GM18508 (cell line): ENCODE data around the gene CNPY1.

ENCODE experiments used
- ATAC-seq: cut with Tn5 transposase; IDR thresholded peaks from one replicate; pipeline ENCODE4 v1.9.1; 2021; ENCODE audit warnings: moderate number of reproducible peaks; ENCODE audit not compliant: insufficient read depth, unreplicated experiment

CNPY1 gene

GRCh38 chr7:155493744-155494538 is 52.4 kb downstream of the CNPY1 start:
- ATAC-seq = no peak

- no peak for ATAC-seq
Measured at GRCh38 chr7:155491812-155492211, 54.5 kb downstream of the CNPY1 start.

DNA sequence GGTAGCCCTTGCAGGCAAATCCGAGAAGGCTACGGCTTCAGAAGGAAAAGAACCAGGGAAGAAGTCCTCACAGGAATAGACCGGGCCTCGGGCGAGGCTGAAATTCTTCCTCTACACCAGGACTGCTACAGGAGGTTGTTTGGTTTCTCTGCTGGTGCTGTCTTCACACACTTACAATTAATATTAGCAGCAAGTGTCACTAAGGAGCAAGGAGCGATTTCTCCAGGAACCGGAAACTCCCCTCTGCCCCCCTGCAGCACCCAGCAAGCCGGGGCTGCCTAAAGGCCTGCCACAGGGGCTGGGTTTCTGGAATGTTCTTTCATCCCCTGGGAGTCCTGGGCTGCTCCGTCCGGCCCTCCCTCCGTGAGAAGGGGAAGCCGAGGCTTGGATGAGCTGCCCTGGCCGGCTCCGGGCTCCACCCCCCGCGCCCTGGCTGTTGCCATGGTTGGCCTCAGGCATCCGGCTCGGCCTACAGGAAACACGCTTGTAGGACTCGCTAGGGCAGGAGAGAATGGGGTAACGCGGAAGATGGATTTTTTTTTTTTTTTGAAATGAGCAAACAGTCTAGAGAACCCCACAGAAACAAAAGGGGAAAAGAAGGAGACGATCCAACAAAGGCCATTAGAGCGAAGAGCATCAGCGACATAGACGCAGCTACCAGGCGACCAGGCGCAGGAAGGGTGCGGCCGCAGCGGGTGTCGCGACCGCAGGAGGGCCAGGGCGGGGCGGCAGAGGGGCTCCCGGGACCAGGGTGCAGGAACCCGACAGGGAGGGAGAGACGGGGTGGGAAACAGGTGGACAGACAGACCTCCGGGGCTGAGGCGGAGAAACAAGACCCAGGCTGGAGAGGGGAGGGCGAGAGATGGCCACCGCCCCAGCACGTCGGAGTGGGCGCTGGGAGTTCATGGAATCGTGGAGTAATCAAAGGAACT is 55.4 kb downstream of the CNPY1 start:
- no peak for ATAC-seq

DNA sequence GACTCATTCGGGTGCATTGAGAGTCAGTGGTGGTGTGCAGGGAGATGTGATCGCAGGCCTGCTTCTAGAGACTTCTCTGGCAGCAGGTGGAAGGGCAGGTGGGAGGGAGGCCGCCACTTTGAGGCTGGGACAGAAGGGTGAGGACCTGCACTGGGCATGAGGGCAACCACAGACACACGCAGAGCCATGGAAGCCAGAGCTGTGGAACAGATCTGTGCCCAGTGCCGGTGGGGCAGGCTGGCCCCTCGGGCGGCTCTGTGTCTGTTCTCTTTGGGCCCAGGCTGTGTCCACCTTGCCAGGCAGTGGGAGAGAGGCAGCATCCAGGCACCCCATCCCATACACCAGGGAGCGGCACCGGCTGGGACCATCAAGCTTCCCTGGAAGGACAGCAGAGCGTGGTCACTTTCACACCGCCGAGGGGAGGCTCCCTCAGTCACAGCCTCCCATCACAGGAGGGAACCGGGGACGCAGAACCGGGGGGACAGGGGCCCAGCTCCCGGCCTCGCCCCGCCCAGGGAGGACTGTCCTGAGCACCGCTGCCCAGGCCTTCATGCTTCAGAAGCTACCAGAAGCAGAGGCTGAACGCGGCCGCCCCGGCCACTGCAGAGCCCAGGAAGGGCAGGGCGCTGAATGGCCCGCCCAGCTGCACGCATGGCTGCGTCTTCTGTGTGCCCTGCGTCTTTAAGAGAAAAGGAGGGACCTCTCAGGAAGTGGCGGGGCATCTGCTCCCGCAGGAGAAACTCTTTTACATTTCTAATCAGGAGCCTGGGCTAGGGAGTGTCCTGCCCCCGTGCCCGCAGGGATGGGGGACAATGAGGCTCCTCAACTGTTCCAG is 56.3 kb downstream of the CNPY1 start:
- ATAC-seq = no peak

- no peak for ATAC-seq
Measured at GRCh38 chr7:155489158-155489840, 57.1 kb downstream of the CNPY1 start.

- ATAC-seq = no peak
Measured at GRCh38 chr7:155488483-155489127, 57.8 kb downstream of the CNPY1 start.

GRCh38 chr7:155487509-155488482 is 58.6 kb downstream of the CNPY1 start:
- ATAC-seq = no peak

DNA sequence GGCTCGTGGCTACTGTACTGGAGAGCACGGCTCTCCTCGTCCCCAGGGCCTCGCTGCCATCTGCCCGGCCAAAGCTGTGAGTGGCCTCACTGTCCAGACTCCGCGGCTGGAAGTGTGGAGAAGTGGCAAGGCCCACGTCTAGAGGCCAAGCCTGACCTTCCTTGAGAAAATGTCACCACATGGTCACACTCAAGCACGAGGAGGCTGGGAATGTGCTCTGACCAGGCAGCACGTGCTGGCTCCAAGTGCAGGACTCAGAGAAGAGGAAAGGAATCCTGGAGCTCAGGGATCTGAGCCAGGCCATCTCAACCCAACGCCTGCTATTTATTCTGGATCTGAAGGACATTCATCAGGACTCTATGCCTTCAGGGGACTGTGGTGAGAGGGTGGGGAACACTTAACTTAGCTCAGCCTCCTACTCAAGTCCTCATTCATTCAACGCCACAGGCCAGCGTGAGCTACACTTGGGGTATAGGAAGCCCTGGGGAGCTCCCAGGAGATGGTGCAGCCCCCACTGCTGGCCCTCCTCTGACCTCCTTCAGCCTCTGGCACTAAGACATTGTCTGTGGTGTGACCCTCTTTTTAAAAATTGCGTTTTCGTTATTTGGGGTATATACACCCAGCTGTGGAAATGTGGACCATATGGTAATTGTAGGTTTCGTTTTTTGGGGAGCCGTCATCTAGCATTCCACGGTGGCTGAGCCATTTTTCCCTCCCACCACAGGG is 59.4 kb downstream of the CNPY1 start:
- ATAC-seq = no peak

DNA sequence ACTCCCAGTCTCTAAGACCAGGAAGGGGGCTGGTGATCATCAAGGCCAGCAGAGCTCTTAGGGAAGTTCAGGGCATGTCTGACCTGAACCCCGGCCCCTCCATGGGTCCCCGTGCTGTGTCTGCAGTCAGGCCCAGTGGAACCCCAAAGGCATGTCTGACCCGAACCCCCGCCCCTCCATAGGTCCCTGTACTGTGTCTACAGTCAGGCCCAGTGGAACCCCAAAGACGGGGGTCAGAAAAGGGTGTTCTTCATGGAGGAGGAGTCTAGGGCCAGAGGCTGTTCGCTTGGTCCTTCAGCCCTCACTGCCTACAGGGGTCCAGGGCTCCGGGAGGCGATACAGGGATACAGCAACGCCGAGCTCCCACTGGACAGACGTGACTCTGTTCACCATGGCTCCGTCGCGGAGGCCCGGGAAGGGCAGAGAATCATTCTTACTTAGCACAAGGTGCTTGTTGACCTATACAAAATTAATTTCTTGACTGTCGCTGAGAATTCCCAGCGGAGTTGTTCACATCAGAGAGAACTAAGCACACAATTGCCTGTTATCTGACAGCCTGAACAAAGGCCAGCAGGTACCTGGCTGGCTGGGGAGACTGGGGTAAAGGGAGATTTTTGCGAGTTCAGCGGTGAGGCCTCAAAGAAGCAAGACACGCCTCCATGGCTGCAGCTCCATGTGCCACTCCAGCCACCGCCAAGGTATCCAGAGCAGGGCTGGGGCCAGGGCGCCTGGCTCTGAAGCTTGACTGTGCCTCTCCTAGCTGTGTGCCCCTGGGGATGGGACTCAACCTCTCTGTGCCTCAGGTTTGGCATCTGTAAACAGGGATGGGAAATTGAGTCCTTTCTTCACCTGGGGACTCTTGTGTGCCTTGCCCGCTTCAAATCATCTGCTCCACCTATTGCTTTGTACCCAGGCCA is 61.6 kb downstream of the CNPY1 start:
- no peak for ATAC-seq

GRCh38 chr7:155483868-155484325 is 62.5 kb downstream of the CNPY1 start:
- no peak for ATAC-seq

GRCh38 chr7:155483245-155483644 is 63.1 kb downstream of the CNPY1 start:
- no peak for ATAC-seq

DNA sequence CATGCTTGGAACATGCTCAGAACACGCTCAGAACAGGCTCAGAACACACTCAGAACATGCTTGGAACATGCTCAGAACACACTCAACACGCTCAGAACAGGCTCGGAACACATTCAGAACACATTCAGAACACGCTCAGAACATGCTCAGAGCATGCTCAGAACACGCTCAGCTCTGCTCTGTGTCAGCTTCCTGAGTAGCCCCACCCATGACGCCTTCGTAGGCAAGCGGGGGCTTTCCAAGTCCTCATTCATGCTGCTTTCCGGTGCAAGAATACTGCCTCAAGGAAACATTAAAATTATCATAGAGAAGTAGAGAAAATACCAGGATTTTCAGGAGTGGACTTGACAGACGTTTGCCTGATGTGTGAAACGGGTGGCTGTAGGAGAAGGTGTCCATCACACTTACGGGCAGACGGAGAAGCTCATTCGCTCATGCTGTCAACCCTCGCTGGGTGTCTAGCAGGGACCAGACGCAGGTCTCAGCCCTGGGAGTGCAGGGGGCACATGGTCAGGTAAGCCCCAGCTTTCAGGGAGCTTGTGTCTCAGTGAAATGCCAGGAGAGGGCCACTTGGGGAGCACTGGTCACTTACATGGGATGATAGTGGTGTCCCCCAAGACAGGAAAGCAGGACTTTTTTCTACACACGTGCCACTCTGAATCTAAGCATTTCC is 63.7 kb downstream of the CNPY1 start:
- no peak for ATAC-seq

- no peak for ATAC-seq
Measured at GRCh38 chr7:155481764-155482163, 64.6 kb downstream of the CNPY1 start.

DNA sequence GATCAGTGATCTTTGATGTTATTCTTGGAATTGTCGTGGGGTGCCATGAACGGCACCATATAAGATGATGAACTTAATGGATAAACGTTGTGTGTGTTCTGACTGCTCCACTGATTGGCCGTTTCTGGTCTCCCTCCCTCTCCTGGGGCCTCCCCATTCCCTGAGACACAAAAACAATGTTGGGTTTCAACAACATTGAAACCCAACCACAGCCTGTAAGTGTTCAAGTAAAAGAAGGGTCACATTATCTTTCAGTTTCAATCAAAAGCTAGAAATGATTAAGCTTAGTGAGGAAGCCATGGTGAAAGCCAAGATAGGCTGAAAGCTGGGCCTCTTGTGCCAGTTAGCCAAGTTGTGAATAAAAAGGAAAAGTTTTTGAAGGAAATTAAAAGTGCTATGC is 68.9 kb downstream of the CNPY1 start:
- peak; percentile 98 for ATAC-seq

- no peak for ATAC-seq
Measured at GRCh38 chr7:155471718-155472117, 74.6 kb downstream of the CNPY1 start.
